MCF 10A (cell line): ENCODE data around the gene PTEN. TPM values are rescaled to one million over a fixed set of nuclear protein-coding genes. Genes with fewer than 3 reads are reported as not detected.
"Not testable (repeated sequence)": the region's sequence is repeated elsewhere in the genome, so short reads cannot be mapped to it uniquely, and the experiment has no call there.

Source experiments
- BruUV-seq: library from RNA; stranded (reverse); fragments of 400-500 nt; replicated peaks from 2 replicates; lab custom pipeline; 2021; lab: Mats Ljungman, UMichigan
- CTCF ChIA-PET: fragments of 300-600 bp; sonication (Branson Sonifier 250); formaldehyde crosslinking; extraction: SDS; loops from one replicate; lab custom pipeline; 2021; ENCODE audit warnings: antibody characterized with exemption, inconsistent platforms; lab: Yijun Ruan, JAX
- POLR2A ChIA-PET: fragments of 300-600, 350-650 bp; sonication (Branson Sonifier 250); formaldehyde crosslinking; extraction: SDS; loops from one replicate; lab custom pipeline; 2020; ENCODE audit warnings: antibody characterized with exemption, inconsistent platforms; lab: Yijun Ruan, JAX
- DNase-seq: peaks from one replicate; pipeline ENCODE4 v3.0.0-alpha.2; 2018; ENCODE audit not compliant: unreplicated experiment
- H3K27ac Mint-ChIP-seq: one replicate; pipeline ENCODE4 v1.8.0; 2022; ENCODE audit warnings: mild to moderate bottlenecking, low read depth, mixed read lengths; ENCODE audit not compliant: unreplicated experiment
- H3K27me3 Mint-ChIP-seq: one replicate; pipeline ENCODE4 v1.8.0; 2022; ENCODE audit warnings: mixed read lengths; ENCODE audit not compliant: insufficient read depth, unreplicated experiment
- H3K36me3 Mint-ChIP-seq: one replicate; pipeline ENCODE4 v1.8.0; 2022; ENCODE audit warnings: mild to moderate bottlenecking, moderate library complexity, mixed read lengths; ENCODE audit not compliant: insufficient read depth, unreplicated experiment
- H3K4me1 Mint-ChIP-seq: one replicate; pipeline ENCODE4 v1.8.0; 2022; ENCODE audit warnings: mixed read lengths; ENCODE audit not compliant: insufficient read depth, unreplicated experiment
- H3K4me3 Mint-ChIP-seq: one replicate; pipeline ENCODE4 v1.8.0; 2022; ENCODE audit warnings: mild to moderate bottlenecking, moderate library complexity, mixed read lengths; ENCODE audit not compliant: unreplicated experiment
- H3K9me3 Mint-ChIP-seq: one replicate; pipeline ENCODE4 v1.8.0; 2022; ENCODE audit warnings: mixed read lengths; ENCODE audit not compliant: unreplicated experiment
- intact Hi-C: fragments of 100-400 bp; cut with micrococcal nuclease; formaldehyde crosslinking; loops from 2 replicates; pipeline ENCODE4 v1.14.1; 2022
- total RNA-seq: library from RNA; stranded (reverse); gene quantifications from 2 replicates; pipeline ENCODE4 v1.2.3, GENCODE V29; 2022
- TF ChIP-seq, protein P1 (sequence below): fragments of 200-600 bp; IDR thresholded peaks from one replicate; pipeline ENCODE4 v1.8.0; 2022; ENCODE audit warnings: antibody characterized with exemption, mild to moderate bottlenecking; ENCODE audit not compliant: unreplicated experiment

The PTEN gene
- total RNA-seq, 1 experiment from 2014 or later: 64.1 TPM

DNA sequence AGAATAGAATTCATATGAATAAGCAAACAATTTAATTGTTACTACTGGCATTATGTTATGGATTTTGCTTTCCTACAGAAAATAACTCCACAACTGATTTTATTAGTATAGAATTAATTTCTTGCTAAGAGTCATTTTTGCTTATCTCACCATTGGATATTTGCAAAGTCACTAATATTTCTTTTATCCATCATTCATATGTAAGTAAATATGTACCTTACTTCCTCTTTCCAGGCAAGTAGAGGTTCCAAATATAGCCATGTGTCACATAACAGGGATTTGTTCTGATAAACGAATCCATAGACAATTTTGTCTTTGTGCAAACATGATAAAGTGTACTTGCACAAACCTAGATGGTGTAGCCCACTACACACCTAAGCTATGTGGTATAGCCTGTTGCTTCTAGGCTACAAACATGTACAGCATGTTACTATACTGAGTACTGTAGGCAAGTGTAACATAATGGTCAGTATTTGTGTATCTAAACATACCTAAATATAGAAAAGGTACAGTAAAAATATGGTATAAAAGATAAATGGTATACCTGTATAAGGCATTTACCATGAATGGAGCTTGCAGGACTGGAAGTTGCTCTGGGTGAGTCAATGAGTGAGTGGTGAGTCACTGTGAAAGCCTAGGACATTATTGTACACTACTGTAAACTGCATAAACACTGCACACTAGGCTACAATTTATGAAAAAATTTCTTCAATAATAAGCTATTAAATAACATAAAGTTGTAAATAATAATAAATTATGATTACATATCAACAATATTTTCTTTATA is 18.4 kb upstream of the PTEN start:
- H3K27me3 Mint-ChIP-seq: no peaks in the 10 kb centered on the region
- H3K4me3 Mint-ChIP-seq: no peak overlapping the region
- H3K27ac Mint-ChIP-seq: peak overlapping the region; percentile 95
- no peaks in the 10 kb centered on the region for H3K36me3 Mint-ChIP-seq
- no TSS peak for BruUV-seq
- H3K9me3 Mint-ChIP-seq: no peaks in the 10 kb centered on the region
- intact Hi-C loops: no loop called here
- ChIA-PET POLR2A (interaction anchor here (0.6 to 14.7 kb wide), 17 partner anchors 13 to 1036 kb away, joined by 3 to 186 read pairs (median 4); partner anchors contain the start of genes ATAD1, KLLN and PTEN), CTCF (interaction anchor here (0.6 to 2.6 kb wide), 9 partner anchors 8 to 1138 kb away, joined by 3 to 12 read pairs (median 4); partner anchors contain the start of gene ATAD1)
- H3K4me1 Mint-ChIP-seq: peaks cover 28% of the 10 kb centered on the region
- TF ChIP-seq, protein P1, sequence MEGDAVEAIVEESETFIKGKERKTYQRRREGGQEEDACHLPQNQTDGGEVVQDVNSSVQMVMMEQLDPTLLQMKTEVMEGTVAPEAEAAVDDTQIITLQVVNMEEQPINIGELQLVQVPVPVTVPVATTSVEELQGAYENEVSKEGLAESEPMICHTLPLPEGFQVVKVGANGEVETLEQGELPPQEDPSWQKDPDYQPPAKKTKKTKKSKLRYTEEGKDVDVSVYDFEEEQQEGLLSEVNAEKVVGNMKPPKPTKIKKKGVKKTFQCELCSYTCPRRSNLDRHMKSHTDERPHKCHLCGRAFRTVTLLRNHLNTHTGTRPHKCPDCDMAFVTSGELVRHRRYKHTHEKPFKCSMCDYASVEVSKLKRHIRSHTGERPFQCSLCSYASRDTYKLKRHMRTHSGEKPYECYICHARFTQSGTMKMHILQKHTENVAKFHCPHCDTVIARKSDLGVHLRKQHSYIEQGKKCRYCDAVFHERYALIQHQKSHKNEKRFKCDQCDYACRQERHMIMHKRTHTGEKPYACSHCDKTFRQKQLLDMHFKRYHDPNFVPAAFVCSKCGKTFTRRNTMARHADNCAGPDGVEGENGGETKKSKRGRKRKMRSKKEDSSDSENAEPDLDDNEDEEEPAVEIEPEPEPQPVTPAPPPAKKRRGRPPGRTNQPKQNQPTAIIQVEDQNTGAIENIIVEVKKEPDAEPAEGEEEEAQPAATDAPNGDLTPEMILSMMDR: no peak
- DNase-seq: peak; percentile 69

DNA sequence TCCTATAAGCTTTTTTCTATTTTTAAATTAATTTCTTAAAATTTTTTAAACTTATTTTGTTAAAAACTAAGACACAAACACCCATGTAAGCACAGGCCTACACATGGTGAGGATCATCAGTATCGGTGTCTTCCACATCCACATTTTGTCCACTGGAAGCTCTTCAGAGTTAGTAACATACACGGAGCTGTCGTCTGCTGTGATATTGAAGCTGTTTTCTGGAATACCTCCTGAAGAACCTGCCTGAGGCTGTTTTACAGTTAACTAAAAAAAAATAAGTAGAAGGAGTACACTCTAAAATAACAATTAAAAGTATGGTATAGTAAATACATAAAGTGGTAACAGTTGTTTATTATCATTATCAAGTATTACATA is 17.8 kb upstream of the PTEN start:
- CTCF ChIA-PET: interaction anchor here (0.7 to 2.6 kb wide), 7 partner anchors 14 to 1137 kb away, joined by 4 to 12 read pairs (median 9); partner anchors contain the start of gene ATAD1
- Mint-ChIP-seq H3K27me3 (no peaks in the 10 kb centered on the region), H3K27ac (peak overlapping the region; percentile 79), H3K4me3 (no peak overlapping the region), H3K36me3 (no peaks in the 10 kb centered on the region), H3K9me3 (no peaks in the 10 kb centered on the region), H3K4me1 (peaks cover 32% of the 10 kb centered on the region)
- POLR2A ChIA-PET: interaction anchor here (0.6 to 14.7 kb wide), 20 partner anchors 13 to 1036 kb away, joined by 3 to 186 read pairs (median 4); partner anchors contain the start of genes ATAD1, KLLN and PTEN
- intact Hi-C loops: no loop called here
- BruUV-seq: no TSS peak
- TF ChIP-seq, protein P1: no peak
- DNase-seq: no peak

GRCh38 chr10:87846023-87846422 is 17.4 kb upstream of the PTEN start:
- DNase-seq: peak; percentile 77
- H3K36me3 Mint-ChIP-seq: no peaks in the 10 kb centered on the region
- ChIA-PET CTCF (interaction anchor here (0.5 to 2.6 kb wide), 9 partner anchors 13 to 1137 kb away, joined by 4 to 12 read pairs (median 4); partner anchors contain the start of gene ATAD1), POLR2A (interaction anchor here (0.6 to 14.7 kb wide), 21 partner anchors 12 to 1035 kb away, joined by 3 to 186 read pairs (median 4); partner anchors contain the start of genes ATAD1, KLLN and PTEN)
- H3K9me3 Mint-ChIP-seq: no peaks in the 10 kb centered on the region
- TF ChIP-seq, protein P1: no peak
- intact Hi-C loops: no loop called here
- H3K4me1 Mint-ChIP-seq: peaks cover 32% of the 10 kb centered on the region
- H3K27me3 Mint-ChIP-seq: no peaks in the 10 kb centered on the region
- peak overlapping the region; percentile 79 for H3K27ac Mint-ChIP-seq
- BruUV-seq: no TSS peak
- no peak overlapping the region for H3K4me3 Mint-ChIP-seq

DNA sequence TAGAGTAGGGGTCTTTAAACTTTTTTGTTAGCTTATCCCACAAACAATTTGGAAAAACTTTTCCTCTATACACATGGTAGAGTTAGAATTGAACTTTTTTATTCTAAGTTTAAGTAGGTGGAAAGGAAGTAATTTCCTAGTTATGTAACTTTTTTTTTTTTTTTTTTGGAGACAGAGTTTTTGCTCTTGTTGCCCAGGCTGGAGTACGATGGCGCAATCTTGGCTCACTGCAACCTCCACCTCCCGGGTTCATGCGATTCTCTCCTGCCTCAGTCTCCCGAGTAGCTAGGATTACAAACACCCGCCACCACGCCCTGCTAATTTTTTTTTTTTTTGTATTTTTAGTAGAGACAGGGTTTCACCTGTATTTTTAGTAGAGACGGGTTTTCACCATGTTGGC is 16.7 kb upstream of the PTEN start:
- BruUV-seq, H3K9me3 Mint-ChIP-seq, intact Hi-C loops, H3K27ac Mint-ChIP-seq, H3K4me3 Mint-ChIP-seq, H3K36me3 Mint-ChIP-seq, H3K27me3 Mint-ChIP-seq: not testable (repeated sequence)
- ChIA-PET CTCF (interaction anchor here (0.5 to 2.6 kb wide), 6 partner anchors 13 to 543 kb away, joined by 4 to 12 read pairs (median 9); partner anchors contain the start of gene ATAD1), POLR2A (interaction anchor here (0.6 to 14.7 kb wide), 12 partner anchors 11 to 628 kb away, joined by 3 to 186 read pairs (median 4); partner anchors contain the start of genes ATAD1, KLLN and PTEN)
- DNase-seq: peak; percentile 38
- peaks cover 32% of the 10 kb centered on the region for H3K4me1 Mint-ChIP-seq
